DOHH2 (cell line): ENCODE data around the gene GSS.
A peak's percentile ranks its signal among the peaks of the same experiment; 100 is the strongest.

Experiments
- H3F3A ChIP-seq: fragments of 200-600 bp; sonication (generic), shearing (Covaris generic); 2 replicates; pipeline ENCODE4 v1.6.0; 2016; ENCODE audit warnings: antibody characterized with exemption, mild to moderate bottlenecking; ENCODE audit not compliant: control insufficient read depth, insufficient read depth
- H3K27ac ChIP-seq: fragments of 200-600 bp; sonication (generic); 2 replicates; pipeline ENCODE4 v1.5.1; 2014; ENCODE audit warnings: low read depth, mild to moderate bottlenecking, low read length, moderate library complexity
- H3K27me3 ChIP-seq: fragments of 200-600 bp; sonication (generic); 2 replicates; pipeline ENCODE4 v1.6.1; 2014; ENCODE audit warnings: mild to moderate bottlenecking, low read length, mixed read lengths; ENCODE audit not compliant: control insufficient read depth
- H3K36me3 ChIP-seq: fragments of 200-600 bp; sonication (generic); 2 replicates; pipeline ENCODE4 v1.6.1; 2014; ENCODE audit warnings: mild to moderate bottlenecking, low read length, moderate library complexity, mixed read lengths; ENCODE audit not compliant: control insufficient read depth
- H3K4me1 ChIP-seq: fragments of 200-600 bp; sonication (generic); 2 replicates; pipeline ENCODE4 v1.6.1; 2014; ENCODE audit warnings: mild to moderate bottlenecking, low read length, mixed read lengths; ENCODE audit not compliant: control insufficient read depth
- H3K4me2 ChIP-seq: fragments of 200-600 bp; sonication (generic); 2 replicates; pipeline ENCODE4 v1.6.0; 2014; ENCODE audit warnings: mild to moderate bottlenecking, low read length, moderate library complexity
- H3K4me3 ChIP-seq: fragments of 200-600 bp; sonication (generic); 2 replicates; pipeline ENCODE4 v1.5.1; 2014; ENCODE audit warnings: mild to moderate bottlenecking, low read length, mixed read lengths
- H3K79me2 ChIP-seq: fragments of 200-600 bp; sonication (generic); 2 replicates; pipeline ENCODE4 v1.6.1; 2014; ENCODE audit warnings: mild to moderate bottlenecking, low read length, mixed read lengths; ENCODE audit not compliant: control insufficient read depth
- H3K9me2 ChIP-seq: fragments of 200-600 bp; sonication (generic); replicated peaks from 2 replicates; pipeline ENCODE4 v1.6.1; 2014; ENCODE audit warnings: mild to moderate bottlenecking, low read length, mixed read lengths; ENCODE audit not compliant: control insufficient read depth
- H3K9me3 ChIP-seq: fragments of 200-600 bp; sonication (generic); 2 replicates; pipeline ENCODE4 v1.6.1; 2014; ENCODE audit warnings: antibody characterized with exemption, low read length, mixed read lengths; ENCODE audit not compliant: control insufficient read depth, insufficient read depth
- H4K20me1 ChIP-seq: fragments of 200-600 bp; sonication (generic); 2 replicates; pipeline ENCODE4 v1.6.0; 2014; ENCODE audit warnings: low read depth, mild to moderate bottlenecking, antibody characterized with exemption, low read length, moderate library complexity; ENCODE audit not compliant: control insufficient read depth, insufficient read depth
- EZH2phosphoT487 ChIP-seq: fragments of 200-600 bp; sonication (generic); IDR thresholded peaks from 2 replicates; pipeline ENCODE4 v1.6.1; 2017; ENCODE audit warnings: borderline replicate concordance, mild to moderate bottlenecking, antibody characterized with exemption, low read length, moderate library complexity, mixed read lengths
- TF ChIP-seq, protein P1 (sequence below): fragments of 200-600 bp; sonication (generic); IDR thresholded peaks from one replicate; pipeline ENCODE4 v1.5.1; 2014; ENCODE audit warnings: antibody characterized with exemption, mild to moderate bottlenecking, low read depth, low read length; ENCODE audit not compliant: poor library complexity, severe bottlenecking

Gene GSS

DNA sequence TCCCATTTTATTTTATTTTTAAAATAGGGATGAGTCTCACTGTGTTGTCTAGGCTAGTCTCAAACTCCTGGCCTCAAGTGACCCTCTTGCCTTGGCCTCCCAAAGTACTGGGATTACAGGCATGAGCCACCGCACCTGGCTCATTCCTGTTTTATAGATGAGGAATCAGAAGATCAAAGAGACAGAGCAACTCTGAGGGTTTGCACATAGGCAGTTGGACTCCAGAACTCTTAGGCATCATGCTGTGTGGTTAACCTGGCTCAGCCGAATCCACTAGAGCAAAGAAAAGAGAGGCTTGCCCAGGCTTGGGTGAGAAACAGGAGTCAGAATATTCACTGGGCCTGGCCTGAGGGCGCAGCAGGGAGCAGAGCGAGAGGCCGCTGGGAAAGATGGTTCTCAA, 9.4 kb upstream of the GSS start:
- H3K4me3 ChIP-seq = no peak overlapping the region
- H3K4me2 ChIP-seq = no peak overlapping the region
- TF ChIP-seq, protein P1, sequence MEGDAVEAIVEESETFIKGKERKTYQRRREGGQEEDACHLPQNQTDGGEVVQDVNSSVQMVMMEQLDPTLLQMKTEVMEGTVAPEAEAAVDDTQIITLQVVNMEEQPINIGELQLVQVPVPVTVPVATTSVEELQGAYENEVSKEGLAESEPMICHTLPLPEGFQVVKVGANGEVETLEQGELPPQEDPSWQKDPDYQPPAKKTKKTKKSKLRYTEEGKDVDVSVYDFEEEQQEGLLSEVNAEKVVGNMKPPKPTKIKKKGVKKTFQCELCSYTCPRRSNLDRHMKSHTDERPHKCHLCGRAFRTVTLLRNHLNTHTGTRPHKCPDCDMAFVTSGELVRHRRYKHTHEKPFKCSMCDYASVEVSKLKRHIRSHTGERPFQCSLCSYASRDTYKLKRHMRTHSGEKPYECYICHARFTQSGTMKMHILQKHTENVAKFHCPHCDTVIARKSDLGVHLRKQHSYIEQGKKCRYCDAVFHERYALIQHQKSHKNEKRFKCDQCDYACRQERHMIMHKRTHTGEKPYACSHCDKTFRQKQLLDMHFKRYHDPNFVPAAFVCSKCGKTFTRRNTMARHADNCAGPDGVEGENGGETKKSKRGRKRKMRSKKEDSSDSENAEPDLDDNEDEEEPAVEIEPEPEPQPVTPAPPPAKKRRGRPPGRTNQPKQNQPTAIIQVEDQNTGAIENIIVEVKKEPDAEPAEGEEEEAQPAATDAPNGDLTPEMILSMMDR = no peak
- no peak for TF ChIP-seq EZH2phosphoT487

DNA sequence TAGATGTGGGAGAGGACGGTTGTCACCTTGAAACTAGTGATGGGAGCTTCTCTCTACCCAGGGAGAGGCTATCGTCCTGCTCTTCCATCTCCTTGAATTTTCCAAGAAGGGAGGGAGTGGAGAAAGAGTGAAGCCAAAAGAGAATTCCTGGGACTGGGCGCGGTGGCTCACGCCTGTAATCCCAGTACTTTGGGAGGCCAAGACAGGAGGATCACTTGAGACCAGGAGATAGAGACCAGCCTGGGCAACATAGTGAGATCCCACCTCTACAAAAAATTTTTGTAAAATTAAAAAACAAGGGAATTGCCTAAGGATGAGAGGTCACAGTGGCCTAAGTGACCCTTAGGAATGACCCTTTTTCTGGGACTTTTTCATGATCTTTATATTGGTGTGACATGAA, 8.9 kb upstream of the GSS start:
- Histone ChIP-seq H3K4me3 (no peak overlapping the region), H3K9me2 (no peaks in the 10 kb centered on the region), H3F3A (no peaks in the 10 kb centered on the region), H3K79me2 (no peaks in the 10 kb centered on the region), H4K20me1 (no peaks in the 10 kb centered on the region), H3K9me3 (no peaks in the 10 kb centered on the region), H3K4me2 (no peak overlapping the region), H3K4me1 (no peaks in the 10 kb centered on the region), H3K27me3 (no peaks in the 10 kb centered on the region), H3K27ac (no peak overlapping the region), H3K36me3 (no peaks in the 10 kb centered on the region)
- TF ChIP-seq, protein P1 = no peak
- no peak for TF ChIP-seq EZH2phosphoT487

More for the DNA sequence above, 9.4 kb upstream of the GSS start:
- Histone ChIP-seq H3K27ac (no peak overlapping the region), H3K9me2 (no peaks in the 10 kb centered on the region), H3K27me3 (no peaks in the 10 kb centered on the region), H3K36me3 (no peaks in the 10 kb centered on the region), H3K4me1 (no peaks in the 10 kb centered on the region), H3F3A (no peaks in the 10 kb centered on the region), H3K9me3 (no peaks in the 10 kb centered on the region), H3K79me2 (no peaks in the 10 kb centered on the region), H4K20me1 (no peaks in the 10 kb centered on the region)

DNA sequence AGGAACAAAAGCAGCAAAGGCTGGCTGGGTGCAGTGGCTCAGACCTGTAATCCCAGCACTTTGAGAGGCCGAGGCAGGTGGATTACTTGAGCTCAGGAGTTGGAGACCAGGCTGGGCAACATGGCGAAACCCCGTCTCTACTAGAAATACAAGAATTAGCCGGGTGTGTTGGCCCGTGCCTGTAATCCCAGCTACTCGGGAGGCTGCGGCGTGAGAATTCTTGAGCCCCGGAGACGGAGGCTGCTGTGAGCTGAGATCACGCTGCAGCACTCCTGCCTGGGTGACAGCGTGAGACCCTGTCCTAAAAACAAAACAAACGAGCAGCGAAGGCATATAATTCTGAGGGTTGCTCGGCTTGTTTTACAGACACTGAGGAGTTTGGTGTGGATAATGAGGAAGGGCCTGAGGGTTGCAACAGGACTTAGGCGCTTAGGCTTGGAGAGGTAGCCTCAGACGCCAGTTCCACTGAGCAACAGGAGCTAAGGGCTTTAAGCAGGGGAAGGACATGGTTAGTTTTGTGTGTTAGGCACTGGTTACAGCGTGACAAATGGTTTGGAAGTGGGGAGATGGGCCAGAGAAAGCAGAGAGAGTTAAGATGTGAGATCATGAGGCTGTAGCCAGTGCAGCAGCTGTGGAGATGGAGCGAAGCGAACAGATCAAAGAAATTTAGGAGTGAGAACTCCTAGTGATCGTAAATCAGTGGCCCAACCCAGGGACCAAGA, 1.3 kb upstream of the GSS start:
- Histone ChIP-seq H3K9me3 (no peaks in the 10 kb centered on the region), H3K9me2 (no peaks in the 10 kb centered on the region), H3K36me3 (peaks cover 6% of the 10 kb centered on the region), H3F3A (no peaks in the 10 kb centered on the region), H3K4me1 (peaks cover 20% of the 10 kb centered on the region), H3K4me3 (no peak overlapping the region), H3K4me2 (peak overlapping the region; percentile 91; the same call in 1 of the 2 replicates), H3K27ac (no peak overlapping the region), H3K79me2 (peaks cover 10% of the 10 kb centered on the region), H3K27me3 (no peaks in the 10 kb centered on the region), H4K20me1 (no peaks in the 10 kb centered on the region)
- TF ChIP-seq, protein P1 = no peak
- TF ChIP-seq EZH2phosphoT487 = no peak
